ELR (cell line): Measurements from ENCODE around the gene STAB1.
"Not testable (repeated sequence)": the region's sequence is repeated elsewhere in the genome, so short reads cannot be mapped to it uniquely, and the experiment has no call there.

Experiments used
- DNase-seq: peaks from one replicate; pipeline ENCODE4 v3.0.0-alpha.2; 2015; ENCODE audit warnings: low read depth

STAB1 gene

GRCh38 chr3:52523386-52524257 lies 28.5 kb downstream of the STAB1 start:
- no peak for DNase-seq

GRCh38 chr3:52524258-52524751 lies 29.2 kb downstream of the STAB1 start:
- no peak for DNase-seq

DNA sequence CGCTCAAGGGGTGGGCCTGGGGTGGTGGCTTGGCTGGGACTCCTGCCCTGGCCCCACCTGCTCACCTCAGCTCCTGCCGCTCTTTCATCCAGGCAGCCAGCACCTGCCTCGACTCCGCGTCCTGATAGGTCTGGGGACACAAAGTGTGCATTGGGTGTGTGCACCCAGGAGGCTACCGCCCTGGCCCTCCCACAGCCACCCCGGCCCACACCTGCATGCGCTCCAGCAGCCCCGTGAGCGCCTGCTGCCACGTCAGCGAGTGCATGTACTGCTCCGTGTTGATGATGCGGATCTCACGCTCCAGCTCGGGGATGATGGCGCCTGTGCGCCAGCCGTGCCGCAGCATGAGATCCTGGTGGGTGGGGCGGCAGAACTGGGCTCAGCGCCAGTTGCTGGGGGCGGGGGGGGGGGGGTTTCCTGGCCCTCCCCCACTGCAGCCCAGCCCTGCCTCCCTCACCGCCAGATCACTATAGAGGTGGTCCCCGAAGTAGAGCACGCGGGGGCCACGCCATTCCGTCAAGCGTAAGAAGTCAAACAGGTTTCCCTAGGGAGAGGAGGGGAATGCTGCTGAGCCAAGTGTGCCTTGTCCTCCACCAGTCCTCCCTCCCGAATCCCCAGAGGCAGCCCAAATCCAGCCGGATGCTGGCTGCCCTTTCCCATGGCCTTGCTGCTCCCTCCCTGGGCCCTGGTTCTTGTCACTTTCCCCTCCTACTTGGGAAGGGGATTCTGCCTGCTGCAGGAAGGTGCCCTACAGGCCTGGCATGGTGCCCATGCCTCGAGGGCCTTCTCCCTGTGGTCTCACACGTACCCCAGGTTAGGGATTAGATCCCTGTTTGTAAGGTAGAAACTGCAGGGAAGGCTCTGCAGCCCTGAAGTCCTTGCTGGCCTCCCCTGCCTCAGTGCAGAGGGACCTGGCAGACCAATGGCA lies 29.9 kb downstream of the STAB1 start:
- no peak for DNase-seq

DNA sequence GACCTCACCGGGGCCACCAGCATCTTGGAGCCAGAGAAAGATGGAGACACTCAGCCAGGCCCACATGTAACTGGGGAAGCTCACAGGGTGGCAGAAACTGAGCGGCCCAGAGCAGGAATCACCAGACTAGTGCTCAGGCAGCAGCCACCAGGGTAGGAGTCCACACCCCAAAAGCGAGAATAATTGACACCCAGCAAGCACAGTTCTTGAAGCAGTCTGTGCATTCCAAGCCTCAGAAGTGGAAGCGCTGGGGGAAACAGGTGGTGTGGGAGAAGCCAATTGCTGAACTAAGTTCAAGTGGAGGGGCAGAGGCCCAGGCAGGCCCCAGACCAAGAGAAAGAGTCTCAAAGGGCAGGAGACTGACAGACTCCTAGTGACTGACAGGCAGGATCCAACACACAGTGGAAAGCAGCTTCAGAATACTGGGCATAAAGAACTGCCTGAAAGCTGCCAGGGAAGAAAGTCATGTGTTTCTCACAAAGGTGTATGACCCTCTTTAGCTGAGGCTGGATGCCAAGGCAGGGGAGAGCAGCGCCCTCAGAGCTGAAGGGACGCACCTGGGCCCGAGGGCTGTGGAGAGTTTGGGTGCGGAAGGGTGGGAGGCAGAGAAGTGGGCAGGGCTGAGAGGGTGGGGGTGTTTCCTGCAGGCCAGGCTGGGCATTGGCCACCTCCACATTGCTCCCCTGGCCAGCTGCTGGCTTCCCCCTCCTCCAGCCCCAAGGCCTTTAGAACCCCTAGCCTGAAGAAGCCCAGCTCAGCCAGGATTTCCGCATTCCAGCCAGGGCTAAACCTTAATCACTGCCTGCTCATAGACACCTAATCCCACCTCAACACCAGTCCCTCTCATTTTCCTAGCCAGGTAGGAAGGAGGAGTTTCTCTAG lies 30.8 kb downstream of the STAB1 start:
- no peak for DNase-seq

- not testable (repeated sequence) for DNase-seq
These were observed 31.5 kb downstream of the STAB1 start for GRCh38 chr3:52526671-52527038.

DNA sequence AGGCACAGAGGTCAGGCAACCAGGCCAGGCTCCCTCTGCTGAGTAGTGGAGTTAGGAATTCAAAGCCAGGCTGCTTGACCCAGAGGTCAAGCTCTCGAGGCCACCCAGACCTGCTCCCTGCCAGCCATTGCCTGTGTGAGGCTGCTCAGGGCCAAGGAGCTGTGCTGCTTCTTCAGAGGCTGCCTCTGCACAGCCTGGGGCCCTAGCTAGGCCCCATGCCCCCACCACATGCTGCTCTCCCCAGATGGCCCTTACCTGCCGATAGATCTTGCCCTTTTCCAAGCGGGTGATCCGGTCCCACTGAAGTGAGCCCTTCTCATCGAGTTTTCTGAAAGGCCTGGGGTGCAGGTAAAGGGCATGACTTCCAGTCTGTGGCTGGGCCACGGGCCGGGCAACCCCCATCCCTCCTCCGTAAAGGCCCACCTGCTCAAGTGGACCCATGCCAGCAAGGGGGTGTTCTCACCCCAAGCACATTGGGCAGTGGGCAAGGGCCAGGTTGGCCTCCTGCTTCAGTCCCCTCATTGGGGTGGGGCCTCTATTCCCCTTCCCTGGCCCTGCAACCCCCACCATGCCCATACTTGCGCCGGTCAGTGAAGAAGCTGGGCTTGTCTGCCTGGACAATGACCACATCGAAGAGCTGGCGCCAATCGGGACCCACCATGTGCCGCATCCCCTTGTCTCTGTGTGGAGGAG lies 32.0 kb downstream of the STAB1 start:
- DNase-seq = peak; percentile 20

DNA sequence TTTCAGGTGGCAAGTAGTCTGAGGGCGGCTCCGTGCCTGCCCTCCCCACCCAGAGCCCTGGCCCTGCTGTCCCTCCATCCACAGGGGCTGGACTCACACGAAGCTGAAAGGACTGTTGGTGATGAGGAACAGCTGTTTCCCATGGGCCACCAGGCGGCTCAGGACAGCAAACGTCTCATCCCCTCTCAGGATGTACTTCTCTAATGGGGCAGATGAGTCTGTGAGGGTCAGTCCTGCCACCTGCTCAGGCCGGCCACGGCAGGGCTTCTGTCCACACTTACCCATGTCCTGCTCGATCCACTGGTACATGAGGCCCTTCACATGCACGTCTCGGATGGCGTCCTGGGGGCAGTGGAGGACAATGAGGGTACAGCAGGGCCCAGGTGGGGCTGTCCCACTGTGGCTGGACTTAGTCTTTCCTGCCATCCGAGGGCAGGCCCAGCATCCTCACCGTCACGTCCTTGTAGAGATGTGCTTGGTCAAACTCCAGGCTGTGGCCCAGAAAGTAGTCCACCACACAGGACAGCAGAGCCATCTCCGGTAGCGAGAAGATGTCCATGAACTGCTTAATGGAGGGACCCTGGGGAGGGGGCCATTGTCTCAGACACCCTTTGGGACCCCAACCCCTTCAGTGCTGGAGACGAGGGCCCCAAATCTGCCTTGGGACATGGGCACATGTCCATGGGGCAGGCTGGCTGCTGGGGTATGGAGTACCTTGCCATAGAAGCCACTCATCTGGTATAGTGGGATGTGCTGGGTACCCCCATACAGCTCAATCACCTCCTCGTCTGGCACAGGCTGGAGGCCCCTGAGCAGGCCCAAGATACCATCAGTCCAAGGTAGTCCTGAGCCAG lies 32.8 kb downstream of the STAB1 start:
- DNase-seq = no peak

DNA sequence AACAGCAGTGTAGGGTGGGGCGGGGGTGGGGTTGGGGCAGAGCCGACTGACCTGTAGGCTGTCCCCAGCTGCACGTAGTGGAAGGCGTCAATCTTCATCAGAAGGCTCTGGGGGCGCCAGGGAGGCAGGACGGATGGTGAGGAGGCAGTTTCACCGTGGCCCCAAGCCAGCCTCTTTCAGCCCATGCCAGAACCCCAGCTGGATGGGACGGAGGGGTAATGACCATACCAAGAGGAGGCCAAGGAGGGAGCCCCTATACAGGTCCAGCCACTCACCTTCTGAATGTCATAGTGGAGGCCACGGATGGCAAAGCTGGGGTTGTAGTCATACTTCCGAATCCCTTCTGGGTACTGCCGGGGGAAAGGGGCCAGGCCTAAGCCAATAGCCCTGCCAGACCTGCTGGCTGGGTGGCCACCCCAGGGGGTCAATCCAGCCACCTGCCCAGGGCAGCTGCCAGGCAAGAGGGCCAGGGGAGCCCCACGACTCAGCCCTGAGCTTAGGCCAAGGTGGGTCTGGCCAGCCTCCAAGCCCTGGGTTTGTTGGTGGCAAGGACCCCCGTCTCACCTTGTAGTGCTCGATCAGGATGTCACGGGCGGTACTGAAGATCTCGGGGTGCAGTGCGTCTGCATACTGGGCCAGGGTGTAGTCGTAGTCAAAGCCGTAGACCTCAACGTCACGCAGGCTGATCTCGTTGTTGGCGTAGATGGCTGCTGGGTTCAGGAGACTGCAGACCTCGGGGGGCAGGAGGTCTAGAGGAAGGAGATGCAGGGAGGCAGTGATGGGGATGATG lies 33.6 kb downstream of the STAB1 start:
- no peak for DNase-seq

GRCh38 chr3:52529376-52530333 lies 34.5 kb downstream of the STAB1 start:
- no peak for DNase-seq

DNA sequence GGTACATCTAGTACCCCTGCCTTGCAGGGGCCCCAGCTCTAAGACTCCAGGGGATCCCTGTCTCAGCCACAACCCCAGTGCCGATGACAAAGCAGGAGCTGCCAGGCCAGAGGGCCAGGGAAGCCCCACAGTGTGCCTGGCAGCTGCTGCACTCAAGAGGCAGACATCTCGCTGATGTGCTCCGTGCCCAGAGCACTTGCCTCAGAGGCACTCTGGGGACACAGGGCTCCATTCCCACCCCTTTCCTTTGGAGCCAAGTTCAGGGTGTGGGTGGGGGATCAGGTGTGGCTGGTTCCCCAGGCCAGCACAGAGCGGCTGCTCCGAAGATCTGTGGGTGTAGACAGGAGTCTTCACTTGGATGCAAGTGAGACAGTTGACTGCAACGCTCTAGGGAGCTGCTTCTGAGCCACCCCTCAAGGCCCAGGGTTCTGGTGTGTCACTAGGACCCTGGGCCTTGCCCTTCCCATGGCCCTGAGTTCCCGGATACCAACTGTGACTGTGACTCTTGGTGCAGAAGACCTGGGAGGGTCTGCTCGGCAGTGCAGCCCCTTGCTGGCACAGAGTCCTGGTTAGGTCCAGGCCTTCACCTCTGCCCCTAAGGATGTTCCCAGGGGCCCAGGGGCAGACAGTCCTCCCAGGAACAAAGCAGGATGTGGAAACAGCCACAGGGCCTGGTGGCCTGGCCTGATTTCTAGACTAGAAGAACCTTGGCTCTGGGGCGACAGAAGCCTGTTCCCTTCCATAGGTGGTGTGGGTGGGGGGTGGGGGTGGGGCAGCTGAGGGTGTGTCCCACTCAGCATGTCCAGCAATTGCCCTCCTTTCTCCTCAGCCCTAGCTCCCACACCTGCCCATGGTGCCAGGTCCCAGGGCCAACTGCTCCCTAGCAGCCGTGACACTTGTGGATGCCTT lies 36.0 kb downstream of the STAB1 start:
- DNase-seq = no peak

DNA sequence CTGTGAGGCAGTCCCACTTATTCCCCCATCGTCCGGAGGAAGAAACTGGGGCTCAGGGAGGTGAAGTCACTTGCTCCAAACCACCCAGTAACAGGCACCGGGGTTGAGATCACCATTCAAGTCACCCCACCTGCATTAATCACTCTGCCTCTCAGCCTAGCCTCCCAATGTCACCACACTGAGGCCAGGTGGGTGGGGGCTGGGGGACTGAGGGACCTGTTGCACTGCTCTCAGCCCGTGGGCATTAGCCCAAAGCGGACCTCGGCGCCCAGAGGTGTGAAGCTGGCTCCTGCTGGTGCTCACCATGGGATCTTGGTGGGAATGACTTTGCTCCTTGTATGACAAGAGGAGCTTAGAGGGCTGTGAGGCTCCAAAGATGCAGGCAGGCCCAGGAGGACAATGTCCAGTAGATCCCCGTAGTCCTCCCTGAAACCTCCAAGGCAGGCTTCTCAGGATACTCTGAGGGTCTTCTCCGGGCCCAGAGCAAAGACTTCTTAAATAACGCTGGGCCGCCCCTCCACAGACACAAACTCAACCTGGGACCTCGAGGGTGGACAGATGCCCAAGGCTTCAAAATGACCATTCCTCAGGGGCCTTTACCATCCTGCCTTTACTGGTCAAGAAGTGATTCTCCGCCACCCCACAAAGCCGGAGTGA lies 36.9 kb downstream of the STAB1 start:
- no peak for DNase-seq

GRCh38 chr3:52532517-52532837 lies 37.3 kb downstream of the STAB1 start:
- peak; percentile 80 for DNase-seq

DNA sequence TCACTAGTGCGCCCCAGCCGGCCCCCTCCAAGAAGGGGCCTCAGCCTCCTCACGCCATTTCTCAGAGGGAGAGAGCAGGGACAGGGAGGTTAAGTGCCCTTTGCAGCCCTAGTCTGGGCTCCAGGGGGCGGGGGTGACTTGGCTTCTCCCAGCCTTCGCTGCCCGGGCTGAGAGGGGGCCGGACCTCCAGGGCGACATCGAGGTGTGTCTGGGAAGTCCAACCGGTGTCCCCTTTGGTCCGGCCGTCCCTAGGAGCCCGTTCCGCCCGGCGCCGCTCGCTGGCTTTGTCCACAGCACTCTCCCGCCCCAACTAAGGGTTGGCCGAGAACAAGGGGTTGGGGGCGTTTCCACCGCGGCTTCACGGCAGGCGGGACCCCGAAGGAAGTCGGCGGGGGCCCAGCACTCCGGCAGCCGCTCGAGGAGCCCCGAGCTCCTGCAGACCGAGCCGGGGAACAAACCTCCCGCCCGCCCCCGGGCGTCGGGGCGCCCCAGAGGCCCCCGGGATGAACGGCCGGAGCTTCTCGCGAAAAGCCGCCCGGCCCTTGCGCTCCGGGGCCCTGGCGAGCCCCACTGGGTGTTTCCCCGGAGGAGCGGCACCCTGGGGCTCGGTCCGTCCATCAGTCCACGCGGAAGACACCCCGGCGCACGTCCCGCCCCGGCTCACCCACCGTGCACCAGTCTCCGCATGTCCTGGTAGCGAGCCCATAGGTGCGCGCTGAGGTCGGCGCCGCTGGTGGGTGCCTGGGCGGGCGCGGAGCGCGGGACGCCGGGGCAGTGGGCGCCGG lies 37.9 kb downstream of the STAB1 start:
- DNase-seq = peak; percentile 45

- peak; percentile 78 for DNase-seq
These were observed 38.6 kb downstream of the STAB1 start, which contains the start of gene NT5DC2 for GRCh38 chr3:52533623-52534280. TSS of gene NT5DC2 (minus strand) at chr3:52533857. CDS start at chr3:52533737, 120 bp downstream.
